ENCODE results near the gene DIABLO. TPM values are rescaled to one million over a fixed set of nuclear protein-coding genes. Genes with fewer than 3 reads are reported as not detected.

DIABLO gene
- total RNA-seq, 1 experiment from 2014 or later = 97.6 TPM

GRCh38 chr12:122172262-122172939 lies 53.5 kb downstream of the DIABLO start:
- POLR2A ChIA-PET (ENCODE audit: unreplicated experiment) = no interaction called here
- TF ChIP-seq EZH2 (IDR thresholded peaks at IDR 0.05; ENCODE audit: low read length, unreplicated experiment) = no peak
- no peak for TF ChIP-seq EZH2phosphoT487 (IDR thresholded peaks at IDR 0.05; ENCODE audit: borderline replicate concordance, low read length)
- no peak for TF ChIP-seq CTCF (conservative IDR thresholded peaks at IDR 0.05; ENCODE audit: low read depth, low read length)
- Histone ChIP-seq H4K20me1 (ENCODE audit: low read length) (no peaks in the 10 kb centered on the region), H3K79me2 (ENCODE audit: low read length) (no peaks in the 10 kb centered on the region), H2AFZ (ENCODE audit: low read length) (no peak overlapping the region), H3K36me3 (ENCODE audit: low read depth, low read length) (no peaks in the 10 kb centered on the region), H3K27me3 (ENCODE audit: low read length) (no peaks in the 10 kb centered on the region), H3K9me2 (replicated peaks; ENCODE audit: low read length) (no peaks in the 10 kb centered on the region), H3K9me3 (ENCODE audit: low read length) (no peaks in the 10 kb centered on the region), H3F3A (ENCODE audit: low read length, unreplicated experiment) (no peaks in the 10 kb centered on the region), H3K27ac (ENCODE audit: low read length) (no peak overlapping the region), H3K4me3 (ENCODE audit: low read length) (no peak overlapping the region), H3K9ac (ENCODE audit: low read length) (no peak overlapping the region), H3K4me1 (ENCODE audit: insufficient read depth, low read length) (no peaks in the 10 kb centered on the region), H3K4me2 (ENCODE audit: low read length) (no peak overlapping the region)
- DNase-seq (no peak), ATAC-seq (no peak)
- CTCF ChIA-PET = no interaction called here
- BruUV-seq (replicated peaks) = no TSS peak
- intact Hi-C loops (cut with micrococcal nuclease) = no loop called here

- ATAC-seq (no peak), DNase-seq (no peak)
- Histone ChIP-seq H3K4me2 (ENCODE audit: low read length) (no peak overlapping the region), H3K4me3 (ENCODE audit: low read length) (no peak overlapping the region), H2AFZ (ENCODE audit: low read length) (no peak overlapping the region), H3K27me3 (ENCODE audit: low read length) (no peaks in the 10 kb centered on the region), H3K9me3 (ENCODE audit: low read length) (no peaks in the 10 kb centered on the region), H3F3A (ENCODE audit: low read length, unreplicated experiment) (no peaks in the 10 kb centered on the region), H3K9me2 (replicated peaks; ENCODE audit: low read length) (no peaks in the 10 kb centered on the region), H3K9ac (ENCODE audit: low read length) (no peak overlapping the region), H3K27ac (ENCODE audit: low read length) (no peak overlapping the region), H3K36me3 (ENCODE audit: low read depth, low read length) (no peaks in the 10 kb centered on the region), H3K4me1 (ENCODE audit: insufficient read depth, low read length) (no peaks in the 10 kb centered on the region), H4K20me1 (ENCODE audit: low read length) (no peaks in the 10 kb centered on the region), H3K79me2 (ENCODE audit: low read length) (no peaks in the 10 kb centered on the region)
- TF ChIP-seq EZH2phosphoT487 (IDR thresholded peaks at IDR 0.05; ENCODE audit: borderline replicate concordance, low read length) (no peak), EZH2 (IDR thresholded peaks at IDR 0.05; ENCODE audit: low read length, unreplicated experiment) (no peak), CTCF (conservative IDR thresholded peaks at IDR 0.05; ENCODE audit: low read depth, low read length) (no peak)
- BruUV-seq (replicated peaks) = no TSS peak
- intact Hi-C loops (cut with micrococcal nuclease) = no loop called here
- CTCF ChIA-PET = no interaction called here
- POLR2A ChIA-PET (ENCODE audit: unreplicated experiment) = no interaction called here
Observed at GRCh38 chr12:122171399-122171798, 54.5 kb downstream of the DIABLO start.

GRCh38 chr12:122168492-122168891 lies 57.4 kb downstream of the DIABLO start:
- no TSS peak for BruUV-seq (replicated peaks)
- H2AFZ ChIP-seq (ENCODE audit: low read length) = no peak overlapping the region
- H3K9ac ChIP-seq (ENCODE audit: low read length) = no peak overlapping the region
- CTCF ChIA-PET = no interaction called here
- intact Hi-C loops (cut with micrococcal nuclease) = no loop called here
- no peak overlapping the region for H3K27ac ChIP-seq (ENCODE audit: low read length)
- no peak overlapping the region for H3K4me2 ChIP-seq (ENCODE audit: low read length)
- ATAC-seq (no peak), DNase-seq (no peak)
- H3K9me2 ChIP-seq (replicated peaks; ENCODE audit: low read length) = no peaks in the 10 kb centered on the region
- H3F3A ChIP-seq (ENCODE audit: low read length, unreplicated experiment) = no peaks in the 10 kb centered on the region
- H3K9me3 ChIP-seq (ENCODE audit: low read length) = no peaks in the 10 kb centered on the region
- H3K27me3 ChIP-seq (ENCODE audit: low read length) = no peaks in the 10 kb centered on the region
- H3K4me3 ChIP-seq (ENCODE audit: low read length) = no peak overlapping the region
- no peaks in the 10 kb centered on the region for H4K20me1 ChIP-seq (ENCODE audit: low read length)
- POLR2A ChIA-PET (ENCODE audit: unreplicated experiment) = no interaction called here
- H3K4me1 ChIP-seq (ENCODE audit: insufficient read depth, low read length) = no peaks in the 10 kb centered on the region
- H3K36me3 ChIP-seq (ENCODE audit: low read depth, low read length) = no peaks in the 10 kb centered on the region
- TF ChIP-seq EZH2phosphoT487 (IDR thresholded peaks at IDR 0.05; ENCODE audit: borderline replicate concordance, low read length) (no peak), CTCF (conservative IDR thresholded peaks at IDR 0.05; ENCODE audit: low read depth, low read length) (no peak), EZH2 (IDR thresholded peaks at IDR 0.05; ENCODE audit: low read length, unreplicated experiment) (no peak)
- no peaks in the 10 kb centered on the region for H3K79me2 ChIP-seq (ENCODE audit: low read length)

Measured in PC-3 (cell line).